Amniotic stem cell (primary cell): Measurements from ENCODE around the gene AFMID.
"Not testable (repeated sequence)": the region's sequence is repeated elsewhere in the genome, so short reads cannot be mapped to it uniquely, and the experiment has no call there.

Experiments
- DNase-seq: peaks from one replicate; lab custom pipeline; 2025; lab: John Stamatoyannopoulos, UW

AFMID gene

GRCh38 chr17:78154903-78155811, 32.0 kb upstream of the AFMID start:
- no peak for DNase-seq

- no peak for DNase-seq
These were observed 27.5 kb upstream of the AFMID start for GRCh38 chr17:78159575-78160158.

GRCh38 chr17:78163881-78164747, 23.0 kb upstream of the AFMID start:
- DNase-seq, result no peak

- DNase-seq, result no peak
These were observed 22.2 kb upstream of the AFMID start for GRCh38 chr17:78164748-78165607.

- no peak for DNase-seq
These were observed 20.7 kb upstream of the AFMID start for GRCh38 chr17:78166416-78166815.

- DNase-seq, result no peak
These were observed 18.8 kb upstream of the AFMID start, which contains the start of gene SYNGR2 for GRCh38 chr17:78168242-78168902. Gene SYNGR2 (plus strand): TSS chr17:78168581. CDS start chr17:78168617, 36 bp downstream.

GRCh38 chr17:78168903-78169793, 18.0 kb upstream of the AFMID start:
- peak; percentile 24 for DNase-seq

GRCh38 chr17:78170692-78171590, 16.2 kb upstream of the AFMID start:
- DNase-seq, result no peak

GRCh38 chr17:78171591-78172248, 15.4 kb upstream of the AFMID start:
- DNase-seq, result not testable (repeated sequence)

- no peak for DNase-seq
These were observed 14.7 kb upstream of the AFMID start for GRCh38 chr17:78172249-78173051.

- no peak for DNase-seq
These were observed 14.0 kb upstream of the AFMID start for GRCh38 chr17:78173097-78173715.

GRCh38 chr17:78174346-78174869, 12.8 kb upstream of the AFMID start:
- DNase-seq, result no peak

GRCh38 chr17:78174870-78175642, 12.1 kb upstream of the AFMID start:
- no peak for DNase-seq

- DNase-seq, result no peak
These were observed 11.6 kb upstream of the AFMID start for GRCh38 chr17:78175643-78175981.

GRCh38 chr17:78176548-78177025, 10.6 kb upstream of the AFMID start:
- DNase-seq, result peak; percentile 5

GRCh38 chr17:78179372-78179771, 7.8 kb upstream of the AFMID start:
- DNase-seq, result no peak
